ENCODE data around the gene NUDT13.
A peak's percentile ranks its signal among the peaks of the same experiment; 100 is the strongest.

NUDT13 gene

DNA sequence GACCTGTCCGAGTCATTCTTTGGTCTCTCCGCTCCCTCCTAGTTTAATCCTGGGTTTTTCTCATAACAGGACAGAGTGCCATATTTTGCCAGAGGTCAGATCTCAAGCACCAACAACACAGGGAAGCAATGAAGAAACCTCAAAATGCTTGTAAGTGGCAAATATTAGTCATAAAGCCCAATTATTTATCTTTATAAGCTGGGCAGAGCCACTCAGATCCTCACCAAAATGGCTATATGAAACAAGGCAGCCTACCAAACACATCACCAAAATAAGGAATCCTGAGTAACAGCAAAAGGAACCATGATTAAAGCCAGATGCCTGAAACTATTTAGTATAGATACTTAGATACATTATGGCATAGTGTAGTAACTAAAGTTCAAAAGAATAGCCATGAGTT, 52.8 kb downstream of the NUDT13 start:
- DNase-seq (ENCODE audit: low read depth in 3 of 3): no peak

DNA sequence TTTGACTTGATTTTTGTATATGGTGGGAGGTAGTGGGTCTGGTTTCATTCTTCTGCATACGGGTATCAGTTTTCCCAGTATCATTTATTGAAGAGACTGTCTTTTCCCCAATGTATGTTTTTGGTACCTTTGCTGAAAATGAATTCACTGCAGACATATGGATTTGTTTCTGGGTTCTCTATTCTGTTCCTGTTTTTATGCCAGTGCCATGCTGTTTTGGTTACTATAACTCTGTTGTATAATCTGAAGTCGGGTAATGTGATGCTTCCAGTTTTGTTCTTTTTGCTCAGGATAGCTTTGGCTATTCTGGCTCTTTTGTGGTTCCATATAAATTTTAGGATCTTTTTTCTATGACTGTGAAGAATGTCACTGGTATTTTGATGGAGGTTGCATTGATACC, 56.7 kb downstream of the NUDT13 start:
- no peak for DNase-seq (ENCODE audit: low read depth in 3 of 3)

DNA sequence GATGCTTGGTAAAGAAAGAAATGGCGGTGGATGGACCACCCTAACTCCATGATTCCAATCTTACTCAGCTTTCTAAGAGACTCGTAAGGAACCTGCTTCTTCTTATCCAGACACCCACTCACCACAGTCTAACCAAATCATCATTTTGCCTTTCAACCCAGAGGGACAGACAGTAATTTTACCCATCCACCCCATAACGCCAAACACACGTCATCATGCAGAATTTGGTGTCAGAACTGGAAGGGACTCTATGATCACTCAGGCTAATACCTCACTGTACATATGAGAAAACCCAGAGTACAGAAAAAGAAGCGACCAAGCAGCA, 57.2 kb downstream of the NUDT13 start:
- DNase-seq (ENCODE audit: low read depth in 3 of 3): no peak

DNA sequence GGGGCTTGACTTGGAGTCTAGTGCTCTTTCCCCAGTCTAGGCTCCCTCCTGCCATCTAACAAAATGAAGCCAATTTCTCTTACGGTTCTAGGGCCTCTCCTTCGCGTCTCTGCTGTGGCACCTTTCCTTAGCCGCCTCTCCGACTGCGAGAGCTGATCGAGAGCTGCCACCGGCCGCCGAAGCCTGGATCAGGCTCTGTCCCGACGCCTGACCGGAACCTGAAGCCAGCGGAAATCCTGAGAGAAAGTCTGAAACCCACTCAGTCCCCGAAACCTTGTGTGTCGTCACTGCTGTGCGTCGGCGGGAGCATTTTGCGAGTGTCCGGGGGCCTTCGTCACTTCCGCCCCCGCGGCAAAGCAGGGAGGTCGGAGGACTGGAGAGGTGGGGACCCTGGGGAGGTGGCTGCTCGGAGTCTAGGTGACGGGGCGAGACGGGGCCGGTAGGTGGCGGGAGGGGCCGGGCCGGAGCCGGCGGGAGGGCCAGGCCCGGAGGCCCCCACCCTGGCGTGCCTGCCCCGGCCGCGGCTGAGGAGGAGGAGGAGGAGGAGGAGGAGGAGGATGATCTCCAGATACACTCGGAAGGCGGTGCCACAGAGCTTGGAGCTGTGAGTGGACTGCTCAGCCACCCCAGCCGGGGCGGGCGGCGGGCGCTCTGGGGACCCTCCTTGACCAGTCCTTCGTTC, 57.7 kb downstream of the NUDT13 start, which contains the start of the genes ECD and FAM149B1:
Gene ECD, minus strand, starts transcription at position 226 of the 682 bp plus-strand sequence. CDS start 4,071 bp downstream, outside the sequence.
Gene FAM149B1, plus strand, starts transcription at position 337 of the 682 bp plus-strand sequence. Its CDS starts 221 bp downstream, at position 558.
- peak; percentile 80 to 91 (median 80) for DNase-seq (ENCODE audit: low read depth in 3 of 3)

DNA sequence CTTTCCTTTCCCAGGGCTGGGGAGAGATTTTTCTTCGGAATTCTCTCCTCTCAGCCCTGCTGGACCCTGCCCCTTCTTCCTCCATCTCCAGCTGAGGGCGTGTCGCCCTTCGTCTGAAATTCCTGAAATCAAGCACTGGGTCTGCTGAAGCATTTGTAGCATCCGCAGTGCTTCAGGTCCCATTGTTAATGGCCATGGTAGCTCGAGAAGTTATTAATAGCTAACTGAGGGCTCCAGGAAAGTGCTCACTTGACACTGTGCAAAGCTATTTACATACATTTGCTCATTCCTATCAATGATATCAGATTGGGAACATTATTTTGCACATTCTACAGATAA, 58.2 kb downstream of the NUDT13 start:
- DNase-seq (ENCODE audit: low read depth in 3 of 3): no peak

DNA sequence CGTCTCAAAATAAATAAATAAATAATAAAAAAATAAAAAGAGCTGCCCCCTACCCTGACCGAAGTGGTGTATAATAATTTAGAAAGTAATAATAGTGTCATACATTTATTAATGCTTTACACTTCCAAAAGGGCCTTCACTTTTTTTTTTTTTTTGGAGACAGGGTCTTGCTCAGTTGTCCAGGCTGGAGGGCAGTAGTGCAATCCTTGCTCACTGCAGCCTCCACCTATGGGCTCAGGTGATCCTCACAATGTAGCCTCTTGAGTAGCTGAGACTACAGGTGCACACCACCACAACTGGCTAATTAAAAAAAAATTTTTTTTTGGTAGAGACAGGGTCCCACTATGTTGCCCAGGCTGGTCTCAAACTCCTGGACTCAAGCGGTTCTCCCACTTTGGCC, 59.1 kb downstream of the NUDT13 start:
- no peak for DNase-seq (ENCODE audit: low read depth in 3 of 3)

DNA sequence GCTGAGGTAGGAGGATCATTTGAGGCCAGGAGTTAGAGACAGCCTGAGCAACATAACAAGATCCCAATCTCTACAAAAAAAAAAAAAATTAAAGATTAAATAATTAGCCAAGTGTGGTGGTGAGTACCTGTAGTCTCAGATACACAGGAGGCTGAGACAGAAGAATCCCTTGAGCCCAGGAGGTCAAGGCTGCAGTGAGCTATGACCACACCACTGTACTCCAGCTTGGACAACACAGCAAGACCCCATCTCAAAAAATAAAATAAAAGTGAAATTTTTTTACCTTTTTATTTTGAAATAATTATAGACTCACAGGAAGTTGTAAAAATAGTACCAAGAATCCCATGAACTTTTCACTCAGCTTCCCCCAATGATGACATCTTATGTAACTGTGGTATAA, 62.6 kb downstream of the NUDT13 start:
- no peak for DNase-seq (ENCODE audit: low read depth in 3 of 3)

DNA sequence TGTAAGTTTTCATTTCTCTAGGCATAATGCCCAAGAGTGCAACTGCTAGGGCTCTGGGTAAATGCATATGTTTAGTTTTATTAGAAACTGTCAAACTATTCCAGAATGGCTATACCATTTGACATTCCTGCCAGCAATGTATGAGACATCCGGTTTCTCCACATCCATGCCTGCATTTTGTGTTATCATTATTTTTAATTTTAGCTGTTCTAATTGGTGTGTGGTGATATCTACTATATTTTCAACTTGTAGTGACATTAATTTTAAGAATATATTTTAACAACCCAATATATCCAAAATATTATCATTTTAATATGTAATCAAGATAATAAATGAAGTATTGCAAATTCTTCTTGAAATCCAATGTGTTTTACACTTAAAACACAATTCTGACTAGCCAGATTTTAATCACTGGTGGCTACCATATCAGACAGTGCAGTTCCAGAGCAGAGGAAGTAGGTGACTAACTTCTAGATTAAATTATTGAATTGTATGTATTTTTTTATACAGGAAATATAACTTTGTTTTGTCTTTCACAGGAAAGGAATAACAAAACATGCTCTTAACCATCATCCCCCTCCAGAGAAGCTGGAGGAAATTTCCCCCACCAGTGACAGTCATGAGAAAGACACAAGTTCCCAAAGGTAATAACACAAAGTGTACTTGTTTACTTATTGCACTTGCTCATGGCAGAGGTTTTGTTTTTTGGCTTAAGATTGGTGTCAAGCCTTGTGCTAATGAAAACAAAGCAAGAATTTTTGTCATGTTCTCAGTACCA, 64.1 kb downstream of the NUDT13 start:
- DNase-seq (ENCODE audit: low read depth in 3 of 3): no peak

Measured in stimulated activated CD4-positive, alpha-beta T cell treated with anti-CD3 and anti-CD28 coated beads, TNF-alpha, amount 100 ng/mL, for 4 hours (primary cell).